Panc1 (cell line): Measurements from ENCODE around the gene GALNT18. TPM values are rescaled to one million over a fixed set of nuclear protein-coding genes. Genes with fewer than 3 reads are reported as not detected.

Experiments
- ATAC-seq: fragments of 200-7000 bp; cut with Tn5 transposase; 2 replicates; pipeline ENCODE4 v1.9.1; 2020; ENCODE audit warnings: mild to moderate bottlenecking, moderate library complexity
- BruUV-seq: library from RNA; stranded (reverse); fragments of 400-500 nt; replicated peaks from 2 replicates; lab custom pipeline; 2021; lab: Mats Ljungman, UMichigan
- CTCF ChIA-PET: fragments of 300-600 bp; sonication (Branson Sonifier 250); formaldehyde crosslinking; loops from one replicate; lab custom pipeline; 2022; ENCODE audit warnings: antibody characterized with exemption; lab: Charles Lee
- POLR2A ChIA-PET: fragments of 300-600 bp; sonication (Branson Sonifier 250); formaldehyde crosslinking; loops from one replicate; lab custom pipeline; 2022; ENCODE audit warnings: antibody characterized with exemption; lab: Charles Lee
- DNase-seq: peaks from one replicate; pipeline ENCODE4 v3.0.0-alpha.2; 2010; ENCODE audit warnings: low read depth, low spot score
- H3K27ac ChIP-seq: 2 replicates; pipeline ENCODE4 v1.5.1; 2011; ENCODE audit warnings: mild to moderate bottlenecking, low read length, inconsistent platforms
- H3K27me3 ChIP-seq: fragments of 200-500 bp; sonication (Bioruptor generic); 2 replicates; pipeline ENCODE4 v1.6.0; 2014; ENCODE audit warnings: low read length, inconsistent platforms; ENCODE audit not compliant: control insufficient read depth, insufficient read depth
- H3K36me3 ChIP-seq: fragments of 200-500 bp; sonication (Bioruptor generic); 2 replicates; pipeline ENCODE4 v1.5.1; 2014; ENCODE audit warnings: inconsistent platforms, mild to moderate bottlenecking, low read length, moderate library complexity; ENCODE audit not compliant: control insufficient read depth, insufficient read depth
- H3K4me1 ChIP-seq: 2 replicates; pipeline ENCODE4 v1.5.1; 2011; ENCODE audit warnings: inconsistent platforms, mild to moderate bottlenecking, low read length, moderate library complexity; ENCODE audit not compliant: control insufficient read depth, insufficient read depth
- H3K4me3 ChIP-seq, 2 experiments: 2 replicates each; pipeline ENCODE4 v1.5.1; 2011 to 2012; ENCODE audit warnings: low read depth in 2 of 2, low read length in 2 of 2, mild to moderate bottlenecking in 2 of 2, inconsistent platforms in 1 of 2, moderate library complexity in 1 of 2
- H3K9me3 ChIP-seq: fragments of 200-500 bp; sonication (Bioruptor generic); 2 replicates; pipeline ENCODE4 v1.5.1; 2014; ENCODE audit warnings: low read depth, mild to moderate bottlenecking, inconsistent platforms, low read length, moderate library complexity; ENCODE audit not compliant: control insufficient read depth, insufficient read depth
- CTCF ChIP-seq: fragments of 450-650 bp; IDR thresholded peaks from 2 replicates; pipeline ENCODE4 v1.5.1; 2017; ENCODE audit warnings: mild to moderate bottlenecking
- POLR2AphosphoS5 ChIP-seq: IDR thresholded peaks from 2 replicates; pipeline ENCODE4 v1.6.1; 2012; ENCODE audit warnings: mild to moderate bottlenecking, low read depth, low read length, moderate library complexity
- REST ChIP-seq, 2 experiments: IDR thresholded peaks; 2 replicates each; pipeline ENCODE4 v1.6.1; 2011 to 2012; ENCODE audit warnings: low read depth in 2 of 2, control low read depth in 1 of 2, low read length in 1 of 2, mild to moderate bottlenecking in 1 of 2, moderate library complexity in 1 of 2; ENCODE audit not compliant: insufficient read depth in 1 of 2
- SIN3A ChIP-seq: IDR thresholded peaks from 2 replicates; pipeline ENCODE4 v1.6.1; 2012; ENCODE audit warnings: low read depth, mild to moderate bottlenecking, low read length, moderate library complexity, borderline replicate concordance; ENCODE audit not compliant: insufficient read depth
- TCF7L2 ChIP-seq: IDR thresholded peaks from 2 replicates; pipeline ENCODE4 v1.6.1; 2011; ENCODE audit warnings: mild to moderate bottlenecking, low read depth, low read length, inconsistent platforms
- in situ Hi-C: cut with HindIII; loops from 2 replicates; pipeline ENCODE4 v1.10.0; 2016; ENCODE audit warnings: low sequenced_read_pairs, low pct_unique_long_range_greater_than_20kb
- intact Hi-C: fragments of 100-400 bp; cut with micrococcal nuclease; formaldehyde crosslinking; loops from one replicate; pipeline ENCODE4 v1.10.0; 2022; ENCODE audit not compliant: unreplicated experiment
- total RNA-seq: library from RNA; stranded (reverse); gene quantifications from one replicate; pipeline ENCODE4 v1.2.1, GENCODE V29; 2021; ENCODE audit not compliant: unreplicated experiment

GALNT18 gene
- total RNA-seq, 1 experiment from 2014 or later = 8.6 TPM

GRCh38 chr11:11261629-11262028, 360.2 kb downstream of the GALNT18 start:
- Histone ChIP-seq H3K27ac (no peak overlapping the region), H3K36me3 (no peaks in the 10 kb centered on the region), H3K9me3 (no peaks in the 10 kb centered on the region), H3K4me1 (no peaks in the 10 kb centered on the region), H3K27me3 (peaks cover 4% of the 10 kb centered on the region), H3K4me3 (no peak overlapping the region)
- in situ Hi-C loops = no loop called here
- intact Hi-C loops = loop anchor here (10.0 kb wide), 2 partner anchors 227 to 523 kb away; no protein-coding TSS in a partner anchor
- ATAC-seq = no peak
- DNase-seq = no peak
- no TSS peak for BruUV-seq
- ChIA-PET POLR2A (no interaction called here), CTCF (no interaction called here)
- TF ChIP-seq CTCF = no peak
- no peak for TF ChIP-seq TCF7L2
- TF ChIP-seq REST (IDR thresholded peaks at IDR 0.05; ENCODE audit: insufficient read depth in 1 of 2, low read depth in 2 of 2, low read length in 1 of 2) = no peak
- TF ChIP-seq POLR2AphosphoS5 = no peak
- TF ChIP-seq SIN3A = no peak

GRCh38 chr11:11260903-11261302, 360.9 kb downstream of the GALNT18 start:
- H3K27ac ChIP-seq = no peak overlapping the region
- ATAC-seq = no peak
- ChIA-PET CTCF (no interaction called here), POLR2A (interaction anchor here (0.6 kb wide), 1 partner anchor 24 kb away, joined by 11 read pairs; no protein-coding TSS in a partner anchor)
- no peaks in the 10 kb centered on the region for H3K4me1 ChIP-seq
- TF ChIP-seq POLR2AphosphoS5 = no peak
- in situ Hi-C loops (no loop called here), intact Hi-C loops (loop anchor here (10.0 kb wide), 2 partner anchors 226 to 524 kb away; no protein-coding TSS in a partner anchor)
- H3K9me3 ChIP-seq = no peaks in the 10 kb centered on the region
- no peaks in the 10 kb centered on the region for H3K36me3 ChIP-seq
- H3K27me3 ChIP-seq = peaks cover 4% of the 10 kb centered on the region
- H3K4me3 ChIP-seq = no peak overlapping the region
- DNase-seq = no peak
- BruUV-seq = no TSS peak

GRCh38 chr11:11253995-11254394, 367.8 kb downstream of the GALNT18 start:
- in situ Hi-C loops = no loop called here
- H3K27me3 ChIP-seq = peaks cover 6% of the 10 kb centered on the region
- intact Hi-C loops = no loop called here
- TF ChIP-seq CTCF = no peak
- TF ChIP-seq TCF7L2 = no peak
- no peak for TF ChIP-seq POLR2AphosphoS5
- TF ChIP-seq SIN3A = no peak
- TF ChIP-seq REST (IDR thresholded peaks at IDR 0.05; ENCODE audit: insufficient read depth in 1 of 2, low read depth in 2 of 2, low read length in 1 of 2) = no peak
- DNase-seq (no peak), ATAC-seq (peak; percentile 49)
- no peak overlapping the region for H3K4me3 ChIP-seq
- H3K36me3 ChIP-seq = no peaks in the 10 kb centered on the region
- POLR2A ChIA-PET = no interaction called here
- CTCF ChIA-PET = no interaction called here
- no peaks in the 10 kb centered on the region for H3K4me1 ChIP-seq
- H3K27ac ChIP-seq = no peak overlapping the region
- BruUV-seq = no TSS peak
- no peaks in the 10 kb centered on the region for H3K9me3 ChIP-seq
